ENCODE data around the gene ARHGEF4.

GRCh38 chr2:131094463-131095281, 258.0 kb downstream of the ARHGEF4 start:
- no peak for TF ChIP-seq CTCF (IDR thresholded peaks at IDR 0.05; ENCODE audit: low read length)
- no peak for TF ChIP-seq EZH2 (optimal IDR thresholded peaks at IDR 0.05; ENCODE audit: low read depth, low read length)
